Endothelial cell of umbilical vein (primary cell): ENCODE results near the gene SH3TC2.

ENCODE experiments used
- EZH2 ChIP-seq: IDR thresholded peaks from 2 replicates; pipeline ENCODE4 v1.6.1; 2012; ENCODE audit warnings: borderline replicate concordance, low read depth, mild to moderate bottlenecking, moderate library complexity, low read length, inconsistent platforms; ENCODE audit not compliant: severe bottlenecking
- GATA2 ChIP-seq: IDR thresholded peaks from 2 replicates; pipeline ENCODE4 v1.7.0; 2011; ENCODE audit warnings: low read depth, mild to moderate bottlenecking, moderate library complexity, mixed read lengths, low read length; ENCODE audit not compliant: insufficient read length, insufficient read depth
- JUN ChIP-seq: IDR thresholded peaks from 2 replicates; pipeline ENCODE4 v1.6.1; 2011; ENCODE audit warnings: borderline replicate concordance, low read depth; ENCODE audit not compliant: insufficient read length, insufficient read depth
- MYC ChIP-seq: IDR thresholded peaks from one replicate; pipeline ENCODE4 v1.6.1; 2011; ENCODE audit warnings: mild to moderate bottlenecking, low read depth, low read length
- POLR2A ChIP-seq: IDR thresholded peaks from 2 replicates; pipeline ENCODE4 v1.6.1; 2012; ENCODE audit warnings: low read depth, mild to moderate bottlenecking, control low read depth, low read length
- POLR2AphosphoS5 ChIP-seq: IDR thresholded peaks from 2 replicates; pipeline ENCODE4 v1.6.1; 2012; ENCODE audit warnings: low read depth, mild to moderate bottlenecking, control low read depth, low read length, moderate library complexity; ENCODE audit not compliant: insufficient read depth
- TF ChIP-seq, protein P1 (sequence below): IDR thresholded peaks from 2 replicates; pipeline ENCODE4 v1.6.1; 2011; ENCODE audit not compliant: insufficient read depth, insufficient read length
- TF ChIP-seq, protein P2 (sequence below), 2 donors: IDR thresholded peaks; 1 replicate in 1 of 2; 2 replicates in 1 of 2; pipeline ENCODE4 v1.5.1; 2011; ENCODE audit warnings: low read length in 2 of 2, mild to moderate bottlenecking in 2 of 2, moderate library complexity in 2 of 2, control low read depth in 1 of 2, inconsistent platforms in 1 of 2, low read depth in 1 of 2; ENCODE audit not compliant: insufficient read depth in 1 of 2; ENCODE audit errors: extremely low read depth in 1 of 2

GRCh38 chr5:149004559-149004958 lies 58.3 kb downstream of the SH3TC2 start:
- TF ChIP-seq POLR2A, result no peak
- TF ChIP-seq, protein P1, sequence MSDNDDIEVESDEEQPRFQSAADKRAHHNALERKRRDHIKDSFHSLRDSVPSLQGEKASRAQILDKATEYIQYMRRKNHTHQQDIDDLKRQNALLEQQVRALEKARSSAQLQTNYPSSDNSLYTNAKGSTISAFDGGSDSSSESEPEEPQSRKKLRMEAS, result no peak
- TF ChIP-seq, protein P2, sequence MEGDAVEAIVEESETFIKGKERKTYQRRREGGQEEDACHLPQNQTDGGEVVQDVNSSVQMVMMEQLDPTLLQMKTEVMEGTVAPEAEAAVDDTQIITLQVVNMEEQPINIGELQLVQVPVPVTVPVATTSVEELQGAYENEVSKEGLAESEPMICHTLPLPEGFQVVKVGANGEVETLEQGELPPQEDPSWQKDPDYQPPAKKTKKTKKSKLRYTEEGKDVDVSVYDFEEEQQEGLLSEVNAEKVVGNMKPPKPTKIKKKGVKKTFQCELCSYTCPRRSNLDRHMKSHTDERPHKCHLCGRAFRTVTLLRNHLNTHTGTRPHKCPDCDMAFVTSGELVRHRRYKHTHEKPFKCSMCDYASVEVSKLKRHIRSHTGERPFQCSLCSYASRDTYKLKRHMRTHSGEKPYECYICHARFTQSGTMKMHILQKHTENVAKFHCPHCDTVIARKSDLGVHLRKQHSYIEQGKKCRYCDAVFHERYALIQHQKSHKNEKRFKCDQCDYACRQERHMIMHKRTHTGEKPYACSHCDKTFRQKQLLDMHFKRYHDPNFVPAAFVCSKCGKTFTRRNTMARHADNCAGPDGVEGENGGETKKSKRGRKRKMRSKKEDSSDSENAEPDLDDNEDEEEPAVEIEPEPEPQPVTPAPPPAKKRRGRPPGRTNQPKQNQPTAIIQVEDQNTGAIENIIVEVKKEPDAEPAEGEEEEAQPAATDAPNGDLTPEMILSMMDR (IDR thresholded peaks at IDR 0.05; ENCODE audit: extremely low read depth in 1 of 2, insufficient read depth in 1 of 2, low read depth in 1 of 2, low read length in 2 of 2), result no peak
- TF ChIP-seq POLR2AphosphoS5, result no peak
- no peak for TF ChIP-seq JUN
- TF ChIP-seq EZH2, result no peak
- no peak for TF ChIP-seq MYC
- TF ChIP-seq GATA2, result no peak
